ENCODE data around the gene DDAH1. TPM values are rescaled to one million over a fixed set of nuclear protein-coding genes. Genes with fewer than 3 reads are reported as not detected.

The DDAH1 gene
- total RNA-seq, 1 experiment from 2014 or later: 36.3 TPM

GRCh38 chr1:85448358-85448757 lies 16.6 kb downstream of the DDAH1 start:
- no peaks in the 10 kb centered on the region for H3K79me2 ChIP-seq (ENCODE audit: insufficient read depth, low read length)
- Mint-ChIP-seq H3K27ac (no peak overlapping the region), H3K27me3 (ENCODE audit: low read depth) (no peaks in the 10 kb centered on the region), H3K36me3 (ENCODE audit: insufficient read depth in 1 of 3, low read depth in 3 of 3) (peaks cover 0 to 5% (median 0%) of the 10 kb centered on the region in 3 experiments; a peak in 4 of 7 replicates), H3K4me3 (no peak overlapping the region), H3K4me1 (peaks cover 22% of the 10 kb centered on the region in 2 experiments), H3K9me3 (peaks cover 3 to 4% of the 10 kb centered on the region in 2 experiments; a peak in 3 of 5 replicates)
- no peak overlapping the region for H3T11ph ChIP-seq (ENCODE audit: low read length)
- no peak overlapping the region for H3K18ac ChIP-seq (ENCODE audit: insufficient read length, low read depth, low read length)
- no peak overlapping the region for H2BK5ac ChIP-seq (ENCODE audit: insufficient read length, low read length)
- no peak for DNase-seq
- H3K23ac ChIP-seq (ENCODE audit: insufficient read length, low read depth, low read length): no peak overlapping the region
- H4K91ac ChIP-seq (ENCODE audit: insufficient read length, low read depth, low read length): no peak overlapping the region
- no peak overlapping the region for H4K5ac ChIP-seq (ENCODE audit: insufficient read length, low read depth, low read length)
- H3K56ac ChIP-seq (ENCODE audit: insufficient read length, low read depth, low read length): no peak overlapping the region
- no peak overlapping the region for H2BK120ac ChIP-seq (ENCODE audit: low read depth, low read length, poor library complexity, severe bottlenecking)
- peaks cover 13% of the 10 kb centered on the region; the same call in 1 of the 2 replicates for H3K4me1 ChIP-seq (ENCODE audit: insufficient read depth, low read length)
- no CpG with 5 or more reads among the region's 2 CpGs for WGBS (ENCODE audit: extremely low coverage, insufficient read length, low lambda C conversion rate)
- no peaks in the 10 kb centered on the region for H3K23me2 ChIP-seq (ENCODE audit: insufficient read length, low read depth, low read length, poor library complexity, severe bottlenecking)
- no peak for TF ChIP-seq CTCF (conservative IDR thresholded peaks at IDR 0.05)
- no peak overlapping the region for H2BK15ac ChIP-seq (ENCODE audit: low read depth, low read length)
- H3K4me2 ChIP-seq (ENCODE audit: insufficient read depth, insufficient read length, low read length): no peak overlapping the region
- H4K20me1 ChIP-seq (ENCODE audit: control insufficient read depth, insufficient read depth, insufficient read length): no peaks in the 10 kb centered on the region
- no peaks in the 10 kb centered on the region for H3K79me1 ChIP-seq (ENCODE audit: insufficient read depth, low read depth, low read length, poor library complexity, severe bottlenecking)
- no peak overlapping the region for H2BK20ac ChIP-seq (ENCODE audit: low read depth, low read length, poor library complexity, severe bottlenecking)
- H3K9me3 ChIP-seq (ENCODE audit: control insufficient read depth, low read depth, low read length): no peaks in the 10 kb centered on the region
- H2BK12ac ChIP-seq (ENCODE audit: insufficient read length, low read depth, low read length): no peak overlapping the region
- H3K4ac ChIP-seq (ENCODE audit: low read depth, low read length): no peak overlapping the region
- H3K27me3 ChIP-seq (ENCODE audit: insufficient read depth, low read length): no peaks in the 10 kb centered on the region
- H3K14ac ChIP-seq (ENCODE audit: insufficient read depth, low read length): no peak overlapping the region
- H2AK5ac ChIP-seq (ENCODE audit: insufficient read length, low read length): no peak overlapping the region
- H2AFZ ChIP-seq (ENCODE audit: low read length): no peak overlapping the region
- H3K27ac ChIP-seq (ENCODE audit: insufficient read length, low read depth, low read length): no peak overlapping the region
- no peak overlapping the region for H4K8ac ChIP-seq (replicated peaks; ENCODE audit: insufficient read length, low read depth, low read length)
- H3K9ac ChIP-seq (ENCODE audit: extremely low read depth, insufficient read length, low read length): no peak overlapping the region

Data from H9 (cell line).